Kidney tubule cell (primary cell): Measurements from ENCODE around the gene ITPR2.
"Not testable (repeated sequence)": the region's sequence is repeated elsewhere in the genome, so short reads cannot be mapped to it uniquely, and the experiment has no call there.

Experiments
- DNase-seq: peaks from one replicate; pipeline ENCODE4 v3.0.0-alpha.2; 2018; ENCODE audit warnings: low spot score

The ITPR2 gene

GRCh38 chr12:26563552-26563951, 269.4 kb downstream of the ITPR2 start:
- no peak for DNase-seq

DNA sequence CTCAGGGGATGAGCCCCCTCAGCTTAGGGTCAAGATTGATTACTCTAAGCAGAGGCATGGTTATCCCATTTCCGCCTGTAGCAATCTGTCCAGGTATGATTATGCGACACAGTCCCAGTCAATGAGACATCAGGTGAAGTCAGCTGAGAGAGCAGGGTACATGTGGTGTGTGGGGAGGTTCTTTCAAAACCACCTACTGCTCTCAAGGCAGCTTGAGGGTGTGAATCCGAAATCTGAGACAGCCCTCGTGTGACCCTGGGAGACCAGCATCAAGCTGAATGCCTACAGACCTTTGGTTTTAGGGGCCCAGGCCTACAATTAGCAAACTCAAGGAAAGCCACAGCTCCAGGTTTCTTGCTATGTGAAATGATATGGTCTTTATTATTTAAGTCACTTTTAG, 275.7 kb downstream of the ITPR2 start:
- peak; percentile 1 for DNase-seq

GRCh38 chr12:26556916-26557315, 276.1 kb downstream of the ITPR2 start:
- DNase-seq = no peak

GRCh38 chr12:26555139-26555538, 277.9 kb downstream of the ITPR2 start:
- DNase-seq = no peak

DNA sequence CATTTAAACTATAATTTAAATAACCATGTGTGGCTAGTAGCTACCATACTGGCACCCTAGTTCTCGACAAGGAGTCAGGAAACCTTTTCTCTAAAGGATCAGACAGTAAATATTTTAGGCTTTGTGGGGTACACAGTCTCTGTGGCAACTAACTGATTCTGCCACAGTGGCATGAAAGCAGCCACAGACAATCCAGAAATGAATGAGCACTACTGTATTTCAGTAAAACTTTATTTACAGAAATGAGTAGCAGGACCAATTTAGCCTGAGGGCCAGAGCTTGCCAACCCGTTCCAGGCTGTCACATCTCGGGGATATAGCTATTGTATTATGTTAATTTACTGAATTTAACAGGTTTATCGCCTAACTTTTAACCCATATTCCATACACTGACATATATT, 278.7 kb downstream of the ITPR2 start:
- no peak for DNase-seq

GRCh38 chr12:26551385-26551784, 281.6 kb downstream of the ITPR2 start:
- no peak for DNase-seq

- no peak for DNase-seq
Measured at GRCh38 chr12:26548227-26548626, 284.8 kb downstream of the ITPR2 start.

DNA sequence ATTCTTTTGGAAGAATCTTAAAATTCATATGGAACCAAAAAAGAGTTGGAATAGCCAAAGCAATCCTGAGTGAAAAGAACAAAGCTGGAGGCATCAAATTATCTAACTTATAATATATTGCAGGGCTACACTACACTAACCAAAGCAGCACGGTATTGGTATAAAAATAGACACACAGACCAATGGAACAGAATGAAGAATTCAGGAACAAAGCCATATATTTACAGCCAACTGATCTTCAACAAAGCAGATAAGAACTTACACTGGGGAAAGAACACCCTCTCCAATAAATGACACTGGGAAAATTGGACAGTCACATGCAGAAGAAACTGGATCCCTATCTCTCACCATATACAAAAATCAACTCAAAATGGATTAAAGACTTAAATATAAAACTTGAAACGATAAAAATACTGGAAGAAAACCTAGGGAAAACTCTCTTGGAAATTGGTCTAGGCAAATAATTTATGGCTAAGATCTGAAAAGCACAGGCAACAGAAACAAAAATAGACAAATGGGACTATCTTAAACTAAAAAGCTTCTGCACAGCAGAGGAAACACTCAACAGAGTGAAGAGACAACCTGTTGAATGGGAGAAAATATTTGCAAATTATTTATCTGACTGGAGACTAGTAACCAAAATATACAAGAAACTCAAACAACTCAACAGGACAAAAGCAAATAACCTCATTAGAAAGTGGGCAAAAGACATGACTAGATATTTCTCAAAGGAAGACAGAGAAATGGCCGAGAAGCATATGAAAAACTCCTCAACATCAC, 286.3 kb downstream of the ITPR2 start:
- no peak for DNase-seq

DNA sequence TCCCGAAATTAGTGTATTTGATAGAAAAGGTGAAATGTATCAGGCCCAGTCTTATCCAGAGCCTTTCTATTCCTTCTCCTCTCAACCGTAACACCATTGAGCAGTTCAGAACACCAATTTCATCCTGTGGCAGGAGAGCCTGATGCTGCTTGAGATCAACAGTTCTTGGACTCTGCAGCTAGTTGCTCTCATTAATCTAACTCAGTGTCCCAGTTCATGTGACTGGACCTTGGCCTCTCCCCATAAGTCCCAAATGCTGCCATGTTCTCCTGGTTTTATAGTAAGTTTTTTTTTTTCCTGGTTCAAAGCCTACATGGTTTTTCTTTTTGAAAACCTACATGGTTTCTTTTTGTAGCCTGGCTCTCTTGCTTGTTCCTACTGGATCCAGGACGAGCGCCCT, 293.9 kb downstream of the ITPR2 start:
- DNase-seq = no peak

DNA sequence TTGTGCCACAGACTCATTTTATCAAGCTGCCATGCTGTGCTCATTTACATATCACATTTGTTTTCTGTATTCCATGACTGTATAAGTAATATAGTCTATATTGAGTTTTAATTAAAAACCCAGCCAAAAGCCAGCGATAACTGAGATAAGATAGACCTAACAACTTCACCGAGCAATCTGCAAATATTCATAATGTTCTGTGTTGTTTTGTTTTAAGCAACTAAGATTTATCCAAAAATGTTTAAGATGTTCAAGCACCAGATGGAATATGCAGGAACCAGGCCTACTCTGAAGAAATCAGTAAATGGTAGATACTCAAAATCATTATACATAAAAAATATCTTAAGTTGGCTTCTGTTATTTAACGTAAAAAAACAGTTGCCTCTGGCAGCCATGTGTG, 295.3 kb downstream of the ITPR2 start:
- no peak for DNase-seq

DNA sequence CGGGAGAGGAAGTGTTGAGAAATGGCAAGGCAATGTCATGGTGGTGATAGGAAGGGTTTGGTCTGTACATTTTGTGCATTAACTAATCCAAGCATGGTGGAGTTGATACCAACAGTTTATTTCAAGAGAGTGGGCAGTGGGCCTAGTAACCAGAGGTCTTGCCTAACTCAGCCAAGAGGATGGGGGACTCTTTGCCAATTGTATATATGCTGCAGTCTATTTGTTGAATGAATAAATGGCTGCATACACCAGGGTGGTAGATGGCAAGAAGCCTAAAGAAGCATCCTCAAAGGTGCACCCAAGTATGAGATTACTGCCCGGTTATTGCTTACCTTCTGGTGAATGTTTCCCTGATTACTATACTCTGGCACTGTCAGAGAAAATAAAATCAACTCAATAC, 295.9 kb downstream of the ITPR2 start:
- DNase-seq = no peak

GRCh38 chr12:26535826-26536225, 297.2 kb downstream of the ITPR2 start:
- no peak for DNase-seq

DNA sequence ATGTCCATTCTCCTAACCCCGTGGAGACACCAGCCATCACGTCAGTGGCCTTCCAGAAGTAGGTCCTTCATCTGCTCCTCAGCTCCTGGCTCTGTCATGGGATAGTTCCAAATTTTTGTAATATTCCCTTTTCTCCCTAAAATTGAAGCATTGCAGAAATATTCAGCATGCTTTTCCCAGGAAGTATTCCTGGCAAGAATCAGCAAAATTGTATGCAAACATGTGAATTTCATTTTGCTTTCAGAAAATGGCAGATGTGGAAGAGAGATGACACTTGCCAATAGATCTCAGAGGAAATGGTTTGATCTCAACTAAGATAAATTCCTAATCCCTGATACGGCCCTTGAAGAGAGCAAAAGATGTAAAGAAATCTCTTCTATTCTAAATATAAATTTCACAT, 298.9 kb downstream of the ITPR2 start:
- DNase-seq = no peak

GRCh38 chr12:26533211-26533610, 299.8 kb downstream of the ITPR2 start:
- no peak for DNase-seq

GRCh38 chr12:26530461-26530860, 302.5 kb downstream of the ITPR2 start:
- DNase-seq = no peak

GRCh38 chr12:26528943-26529342, 304.1 kb downstream of the ITPR2 start:
- DNase-seq = no peak

DNA sequence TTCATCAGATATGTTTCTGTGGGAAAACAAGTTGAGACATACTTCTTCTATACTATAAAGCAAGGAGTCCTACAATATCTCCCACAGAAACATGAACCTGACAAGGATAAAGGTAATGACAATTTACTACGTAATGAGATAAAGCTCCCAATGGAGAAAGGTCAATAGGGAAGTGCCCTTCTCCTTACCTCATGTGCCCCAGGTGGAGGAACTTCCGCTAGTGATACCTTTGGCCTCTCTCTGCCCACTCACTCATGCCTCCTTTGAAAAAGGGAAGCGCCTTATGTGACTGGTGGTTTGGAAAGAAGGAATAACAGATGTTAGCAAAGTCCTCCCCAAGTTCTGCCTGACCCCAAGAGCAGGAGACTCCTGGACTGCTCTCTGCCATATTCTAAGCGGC, 305.3 kb downstream of the ITPR2 start:
- no peak for DNase-seq

DNA sequence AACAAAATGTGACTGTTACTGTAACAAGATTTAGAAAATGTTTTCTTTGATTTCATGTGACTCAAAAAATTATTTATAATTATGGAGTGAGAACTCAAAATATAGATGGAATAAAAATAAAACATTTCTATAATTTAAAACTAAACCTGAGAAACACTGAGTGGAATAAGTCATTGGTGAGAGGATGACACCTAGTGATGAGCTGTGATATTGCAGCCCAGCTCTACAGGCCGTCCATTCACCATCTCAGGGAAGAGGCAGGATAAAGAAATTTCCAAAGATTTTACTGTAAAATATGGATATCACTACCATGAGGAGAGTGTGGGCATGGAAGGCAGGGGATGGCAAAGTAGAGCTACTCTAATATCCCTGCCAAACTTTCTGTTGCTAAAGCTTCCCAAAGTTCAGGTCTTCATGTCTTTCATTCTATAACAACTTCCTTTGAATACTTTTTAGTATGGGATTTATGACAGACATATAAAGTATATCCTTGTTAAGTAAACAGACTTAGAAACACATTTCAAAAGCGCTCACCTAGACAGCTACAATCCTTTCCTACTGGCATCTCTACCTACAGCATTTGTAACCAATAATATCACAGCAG, 308.0 kb downstream of the ITPR2 start:
- DNase-seq = peak; percentile 30

DNA sequence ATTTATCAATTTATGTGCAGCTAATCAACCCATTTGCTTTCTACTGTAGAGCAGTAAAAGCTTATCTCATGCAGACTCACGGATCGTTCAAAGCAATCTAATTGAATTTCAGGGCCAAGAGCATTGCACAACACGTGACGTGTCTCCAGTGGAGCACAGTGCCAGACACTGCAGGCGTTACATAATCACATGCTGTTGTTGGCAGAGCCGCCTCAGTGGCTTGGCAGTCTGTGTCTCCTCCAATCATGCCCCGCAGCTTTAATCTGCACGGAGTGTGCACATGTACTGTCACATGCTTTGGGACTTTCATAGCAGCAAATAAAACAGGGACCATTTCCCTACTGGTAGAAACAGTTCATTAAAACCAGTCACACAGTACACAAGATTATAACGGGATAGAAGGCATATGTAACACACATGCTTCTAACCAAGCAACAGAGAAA, 309.3 kb downstream of the ITPR2 start:
- peak; percentile 88 for DNase-seq

- DNase-seq = no peak
Measured at GRCh38 chr12:26520869-26521268, 312.1 kb downstream of the ITPR2 start.

GRCh38 chr12:26520109-26520508, 312.9 kb downstream of the ITPR2 start:
- no peak for DNase-seq

GRCh38 chr12:26519462-26519861, 313.5 kb downstream of the ITPR2 start:
- DNase-seq = no peak

DNA sequence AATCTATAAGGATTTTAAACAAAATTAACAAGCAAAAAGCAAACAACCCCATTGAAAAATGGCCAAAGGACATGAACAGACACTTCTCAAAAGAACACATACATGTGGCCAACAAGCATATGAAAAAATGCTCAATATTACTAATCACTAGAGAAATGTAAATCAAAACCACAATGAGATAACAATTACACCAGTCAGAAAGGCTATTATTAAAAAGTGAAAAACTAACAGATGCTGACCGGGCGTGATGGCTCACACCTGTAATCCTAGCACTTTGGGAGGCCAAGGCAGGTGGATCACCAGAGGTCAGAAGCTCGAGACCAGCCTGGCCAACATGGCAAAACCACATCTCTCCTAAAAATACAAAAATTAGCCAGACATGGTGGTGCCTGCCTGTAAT, 315.7 kb downstream of the ITPR2 start:
- DNase-seq = not testable (repeated sequence)

DNA sequence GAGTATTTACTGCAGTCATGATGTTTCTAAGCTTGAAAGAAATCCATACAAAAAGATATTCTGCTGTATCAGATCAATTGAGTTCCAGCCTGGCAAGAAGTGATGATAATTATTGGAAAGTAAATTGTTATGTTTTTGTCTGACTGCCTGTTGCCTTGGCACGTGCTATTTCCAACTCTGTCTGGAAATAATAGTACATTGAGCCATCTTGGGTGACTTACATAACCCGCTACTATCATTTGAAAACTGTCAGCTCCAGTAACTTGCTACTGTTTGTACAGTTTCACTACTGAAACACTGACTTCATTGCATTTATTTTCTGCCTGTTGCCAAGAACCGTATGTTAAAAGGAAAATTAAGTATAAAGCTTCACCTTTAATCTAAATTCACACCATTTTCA, 318.6 kb downstream of the ITPR2 start:
- no peak for DNase-seq
